Panc1 (cell line): ENCODE results near the gene MSANTD4.

Source experiments
- POLR2AphosphoS5 ChIP-seq: IDR thresholded peaks from 2 replicates; pipeline ENCODE4 v1.6.1; 2012; ENCODE audit warnings: mild to moderate bottlenecking, low read depth, low read length, moderate library complexity
- SIN3A ChIP-seq: IDR thresholded peaks from 2 replicates; pipeline ENCODE4 v1.6.1; 2012; ENCODE audit warnings: low read depth, mild to moderate bottlenecking, low read length, moderate library complexity, borderline replicate concordance; ENCODE audit not compliant: insufficient read depth
- TCF7L2 ChIP-seq: IDR thresholded peaks from 2 replicates; pipeline ENCODE4 v1.6.1; 2011; ENCODE audit warnings: mild to moderate bottlenecking, low read depth, low read length, inconsistent platforms
- TF ChIP-seq, protein P1 (sequence below): fragments of 450-650 bp; IDR thresholded peaks from 2 replicates; pipeline ENCODE4 v1.5.1; 2017; ENCODE audit warnings: mild to moderate bottlenecking

DNA sequence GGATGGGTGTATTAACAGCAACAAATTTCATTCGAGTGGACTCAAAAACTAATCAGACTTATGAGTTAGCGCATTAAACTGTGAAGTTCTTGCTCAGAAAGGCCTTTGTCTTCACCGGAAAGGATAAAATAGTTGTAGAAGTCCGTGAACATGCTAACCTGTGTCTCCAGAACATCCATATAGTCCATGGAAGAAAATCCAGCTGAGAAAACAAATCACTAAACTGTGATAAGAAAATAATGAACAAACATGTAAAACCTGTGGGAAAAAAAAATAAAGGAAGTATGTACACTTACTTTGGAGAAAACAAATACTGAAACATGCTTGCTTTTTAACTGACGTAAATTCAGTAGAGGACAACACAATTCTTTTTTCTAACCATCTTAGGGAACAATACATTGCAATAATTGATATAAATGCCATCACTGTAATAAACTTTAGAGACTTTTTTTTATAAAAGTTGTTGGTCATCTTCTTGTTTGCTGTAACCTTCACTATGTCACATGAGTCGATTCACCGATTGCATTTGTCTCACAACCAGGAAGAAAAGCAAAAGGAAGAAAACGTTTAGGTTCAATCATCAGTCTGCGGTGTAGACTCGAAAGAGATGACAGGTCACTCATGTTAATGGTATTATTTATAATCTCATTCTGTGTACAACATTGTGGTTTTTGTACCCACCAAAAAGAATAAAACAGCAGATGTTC is 41.9 kb downstream of the MSANTD4 start:
- TF ChIP-seq, protein P1, sequence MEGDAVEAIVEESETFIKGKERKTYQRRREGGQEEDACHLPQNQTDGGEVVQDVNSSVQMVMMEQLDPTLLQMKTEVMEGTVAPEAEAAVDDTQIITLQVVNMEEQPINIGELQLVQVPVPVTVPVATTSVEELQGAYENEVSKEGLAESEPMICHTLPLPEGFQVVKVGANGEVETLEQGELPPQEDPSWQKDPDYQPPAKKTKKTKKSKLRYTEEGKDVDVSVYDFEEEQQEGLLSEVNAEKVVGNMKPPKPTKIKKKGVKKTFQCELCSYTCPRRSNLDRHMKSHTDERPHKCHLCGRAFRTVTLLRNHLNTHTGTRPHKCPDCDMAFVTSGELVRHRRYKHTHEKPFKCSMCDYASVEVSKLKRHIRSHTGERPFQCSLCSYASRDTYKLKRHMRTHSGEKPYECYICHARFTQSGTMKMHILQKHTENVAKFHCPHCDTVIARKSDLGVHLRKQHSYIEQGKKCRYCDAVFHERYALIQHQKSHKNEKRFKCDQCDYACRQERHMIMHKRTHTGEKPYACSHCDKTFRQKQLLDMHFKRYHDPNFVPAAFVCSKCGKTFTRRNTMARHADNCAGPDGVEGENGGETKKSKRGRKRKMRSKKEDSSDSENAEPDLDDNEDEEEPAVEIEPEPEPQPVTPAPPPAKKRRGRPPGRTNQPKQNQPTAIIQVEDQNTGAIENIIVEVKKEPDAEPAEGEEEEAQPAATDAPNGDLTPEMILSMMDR: no peak
- no peak for TF ChIP-seq SIN3A
- no peak for TF ChIP-seq POLR2AphosphoS5
- no peak for TF ChIP-seq TCF7L2
